Measurements from ENCODE around the gene CHL1. TPM values are rescaled to one million over a fixed set of nuclear protein-coding genes. Genes with fewer than 3 reads are reported as not detected.

CHL1 gene
- total and polyA plus RNA-seq, 2 donors (not counting 1 experiment from before 2014, with no cell fraction given) = 6.2 to 18.0 TPM

GRCh38 chr3:295166-295565 is 98.6 kb downstream of the CHL1 start:
- Histone ChIP-seq H3K9me3 (ENCODE audit: control extremely low read depth in 1 of 3, control insufficient read depth in 2 of 3, insufficient read depth in 1 of 3, low read length in 2 of 3) (peaks cover 0 to 3% (median 0%) of the 10 kb centered on the region in 3 donors), H3K4me3 (ENCODE audit: control extremely low read depth in 1 of 5, extremely low read depth in 1 of 5, insufficient read depth in 1 of 5, low read depth in 2 of 5, low read length in 4 of 5) (no peak overlapping the region), H3K27ac (ENCODE audit: low read length in 2 of 2) (no peak overlapping the region), H3K79me2 (ENCODE audit: control insufficient read depth, insufficient read depth, low read length) (no peaks in the 10 kb centered on the region), H3K36me3 (replicated peaks in 1 of 2; ENCODE audit: control extremely low read depth in 1 of 2, control insufficient read depth in 1 of 2, extremely low read depth in 1 of 2, insufficient read depth in 2 of 2, low read length in 1 of 2) (no peaks in the 10 kb centered on the region), H3K4me2 (replicated peaks; ENCODE audit: low read depth, low read length, poor library complexity, severe bottlenecking) (no peak overlapping the region), H3K27me3 (replicated peaks in 1 of 4; ENCODE audit: control extremely low read depth in 1 of 4, control insufficient read depth in 3 of 4, insufficient read depth in 4 of 4, low read length in 3 of 4) (no peaks in the 10 kb centered on the region), H3K9ac (ENCODE audit: low read length) (no peak overlapping the region), H4K20me1 (ENCODE audit: control insufficient read depth, insufficient read depth, low read length, poor library complexity, severe bottlenecking) (no peaks in the 10 kb centered on the region), H3K4me1 (ENCODE audit: control insufficient read depth in 2 of 2, insufficient read depth in 2 of 2, low read length in 2 of 2) (peaks cover 32 to 38% of the 10 kb centered on the region in 2 donors), H2AFZ (ENCODE audit: insufficient read depth, low read depth, low read length, poor library complexity, severe bottlenecking) (no peak overlapping the region)
- H3K27me3 Mint-ChIP-seq = no peaks in the 10 kb centered on the region
- peaks cover 4% of the 10 kb centered on the region for H3K9me3 Mint-ChIP-seq (ENCODE audit: insufficient read depth)
- ATAC-seq (ENCODE audit: low read depth) (no peak), DNase-seq (no peak)
- no peak overlapping the region for H3K4me3 Mint-ChIP-seq
- intact Hi-C loops (cut with micrococcal nuclease) = no loop called here
- TF ChIP-seq CTCF (IDR thresholded peaks at IDR 0.05) (no peak), EZH2 (IDR thresholded peaks at IDR 0.05; ENCODE audit: borderline replicate concordance, insufficient read depth, low read depth, low read length, poor library complexity, severe bottlenecking) (no peak)
- no peak overlapping the region for H3K27ac Mint-ChIP-seq
- ChIA-PET POLR2A (no interaction called here), CTCF (no interaction called here)
- WGBS (ENCODE audit: insufficient coverage) = no CpG with 5 or more reads among the region's 3 CpGs
- H3K4me1 Mint-ChIP-seq = peaks cover 44% of the 10 kb centered on the region

- Histone ChIP-seq H3K4me3 (ENCODE audit: control extremely low read depth in 1 of 5, extremely low read depth in 1 of 5, insufficient read depth in 1 of 5, low read depth in 2 of 5, low read length in 4 of 5) (peak overlapping the region in 1 of 5 experiments; percentile 9), H3K4me2 (replicated peaks; ENCODE audit: low read depth, low read length, poor library complexity, severe bottlenecking) (peak overlapping the region; percentile 53), H2AFZ (ENCODE audit: insufficient read depth, low read depth, low read length, poor library complexity, severe bottlenecking) (peak overlapping the region; percentile 66), H3K9ac (ENCODE audit: low read length) (peak overlapping the region; percentile 27), H3K4me1 (ENCODE audit: control insufficient read depth in 2 of 2, insufficient read depth in 2 of 2, low read length in 2 of 2) (peaks cover 20 to 30% of the 10 kb centered on the region in 2 donors), H3K79me2 (ENCODE audit: control insufficient read depth, insufficient read depth, low read length) (no peaks in the 10 kb centered on the region), H3K27me3 (replicated peaks in 1 of 4; ENCODE audit: control extremely low read depth in 1 of 4, control insufficient read depth in 3 of 4, insufficient read depth in 4 of 4, low read length in 3 of 4) (no peaks in the 10 kb centered on the region), H3K36me3 (replicated peaks in 1 of 2; ENCODE audit: control extremely low read depth in 1 of 2, control insufficient read depth in 1 of 2, extremely low read depth in 1 of 2, insufficient read depth in 2 of 2, low read length in 1 of 2) (no peaks in the 10 kb centered on the region), H3K9me3 (ENCODE audit: control extremely low read depth in 1 of 3, control insufficient read depth in 2 of 3, insufficient read depth in 1 of 3, low read length in 2 of 3) (peaks cover 0 to 2% (median 0%) of the 10 kb centered on the region in 3 donors), H3K27ac (ENCODE audit: low read length in 2 of 2) (peak overlapping the region; percentile 36 to 69), H4K20me1 (ENCODE audit: control insufficient read depth, insufficient read depth, low read length, poor library complexity, severe bottlenecking) (no peaks in the 10 kb centered on the region)
- CTCF ChIA-PET = no interaction called here
- ATAC-seq (ENCODE audit: low read depth) = no peak
- intact Hi-C loops (cut with micrococcal nuclease) = no loop called here
- peak; percentile 27 for DNase-seq
- POLR2A ChIA-PET = interaction anchor here (1.0 kb wide), 1 partner anchor 11 kb away, joined by 4 read pairs; no protein-coding TSS in a partner anchor
- no peak for TF ChIP-seq CTCF (IDR thresholded peaks at IDR 0.05)
- no peak for TF ChIP-seq EZH2 (IDR thresholded peaks at IDR 0.05; ENCODE audit: borderline replicate concordance, insufficient read depth, low read depth, low read length, poor library complexity, severe bottlenecking)
- Mint-ChIP-seq H3K27me3 (no peaks in the 10 kb centered on the region), H3K27ac (peak overlapping the region; percentile 62), H3K4me3 (peak overlapping the region; percentile 38), H3K9me3 (ENCODE audit: insufficient read depth) (peaks cover 4% of the 10 kb centered on the region), H3K4me1 (peaks cover 39% of the 10 kb centered on the region)
- WGBS (ENCODE audit: insufficient coverage) = no CpG with 5 or more reads among the region's 3 CpGs
Observed at GRCh38 chr3:297585-297984, 101.0 kb downstream of the CHL1 start.
